NCI-H524 (cell line): Measurements from ENCODE around the gene AP1B1.

Source experiments
- DNase-seq, 2 experiments: peaks; one replicate each; lab custom pipeline; 2025; lab: John Stamatoyannopoulos, UW

AP1B1 gene

DNA sequence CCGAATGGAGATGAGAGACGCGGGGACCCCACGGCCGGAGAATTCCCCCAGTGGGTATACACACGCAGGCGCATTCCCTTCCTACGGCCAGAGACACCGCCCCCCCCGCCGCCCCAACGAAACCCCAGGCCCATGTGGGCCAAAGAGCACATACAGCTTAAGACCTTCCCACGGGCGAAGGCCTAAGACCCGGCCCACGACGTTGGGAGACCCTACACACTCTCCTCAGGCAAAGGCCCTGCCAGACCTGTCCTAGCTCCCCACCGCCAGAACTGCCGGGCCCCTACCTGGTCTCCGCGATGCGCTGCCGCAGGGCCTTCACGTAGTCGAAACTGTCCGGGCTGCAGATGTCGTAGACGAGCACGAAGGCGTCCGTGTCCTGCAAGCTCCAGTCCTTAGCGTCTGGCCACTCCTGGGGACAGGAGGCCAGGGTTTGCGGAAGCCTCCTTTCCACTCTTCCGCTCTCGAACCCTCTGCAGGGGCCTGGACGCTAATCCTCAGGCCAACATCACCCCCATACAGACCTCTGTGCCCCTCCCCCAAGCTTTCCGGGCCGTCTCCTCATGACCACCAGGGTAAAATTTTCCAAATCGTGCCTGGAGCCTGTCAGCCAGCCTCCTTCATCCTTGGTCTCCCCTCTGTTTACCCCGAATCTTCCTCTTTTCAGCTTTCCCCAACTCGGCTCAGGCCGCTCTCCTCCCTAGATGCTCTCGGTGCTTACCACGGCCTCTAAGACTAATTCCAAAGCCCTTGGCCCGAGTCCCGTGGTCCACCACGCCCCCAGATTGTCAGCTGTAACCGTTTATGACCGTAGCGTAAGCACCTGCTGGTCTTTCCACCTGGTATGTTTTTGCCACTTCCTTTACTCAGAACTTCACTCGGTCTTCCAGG is 74.5 kb downstream of the AP1B1 start:
- DNase-seq, result peak in 1 of 2 experiments; percentile 46

DNA sequence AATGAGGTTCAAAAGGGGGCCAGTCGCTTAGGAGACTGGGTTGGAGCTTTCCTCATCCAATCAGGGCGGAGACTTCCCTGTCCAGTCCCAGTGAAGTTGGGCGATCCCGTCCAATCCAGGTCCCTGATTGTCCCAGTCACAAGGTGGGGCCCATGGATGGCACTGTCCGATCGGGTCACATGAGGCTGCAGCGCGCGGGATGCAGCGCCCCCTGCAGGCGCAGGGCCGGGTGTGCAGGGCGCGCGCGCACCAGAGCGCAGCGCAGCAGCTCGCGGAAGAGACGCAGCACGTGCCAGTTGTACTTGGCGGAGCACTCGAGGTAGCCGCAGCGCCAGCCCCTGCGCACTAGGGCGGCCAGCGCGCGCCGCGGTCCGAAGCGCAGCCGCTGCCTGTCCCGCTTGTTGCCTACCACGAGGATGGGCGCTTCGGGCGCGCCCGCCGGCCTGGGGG is 75.2 kb downstream of the AP1B1 start:
- peak; percentile 29 to 67 for DNase-seq

DNA sequence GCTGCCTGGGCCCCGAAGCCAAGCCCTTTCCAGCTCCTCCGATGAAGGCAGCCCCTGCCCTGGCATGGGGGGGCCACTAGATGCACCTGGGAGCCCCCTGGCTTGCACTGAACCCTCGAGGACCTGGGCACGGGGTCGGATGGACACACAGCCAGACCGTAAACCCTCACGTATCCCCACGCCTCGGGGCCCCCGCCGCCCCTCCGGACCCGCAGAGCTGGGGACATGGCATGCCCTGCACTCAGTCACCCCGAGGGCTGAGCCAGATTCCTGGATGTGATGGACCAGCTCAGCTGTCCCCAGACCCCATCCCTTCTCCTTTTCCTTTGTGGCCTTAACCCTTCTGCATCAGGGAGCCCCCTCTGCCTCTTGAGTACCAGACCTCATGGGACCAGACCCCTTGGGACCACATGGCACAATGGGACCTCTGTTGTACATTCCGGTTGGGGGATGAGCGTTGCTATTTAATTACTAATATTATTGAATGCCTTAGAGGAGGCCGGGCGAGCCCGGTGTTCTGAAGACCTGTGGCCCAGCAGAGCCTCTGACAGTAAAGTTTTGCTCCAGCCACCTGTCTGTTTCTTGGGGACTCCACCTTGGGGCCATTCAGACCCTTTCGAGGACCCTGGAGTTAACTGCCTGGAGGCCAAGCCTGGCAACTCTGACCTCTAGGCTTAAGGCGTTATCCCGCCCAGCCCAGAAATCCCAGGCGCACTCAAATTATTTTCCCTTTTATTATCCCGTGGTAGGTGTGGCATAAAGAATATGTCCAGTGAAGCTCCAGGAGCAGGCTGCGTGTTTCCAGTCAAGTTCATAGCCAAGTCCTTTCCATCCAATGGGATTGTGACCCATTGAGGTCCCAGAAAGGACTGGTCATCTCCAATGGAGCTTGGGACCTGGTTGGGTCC is 75.9 kb downstream of the AP1B1 start:
- DNase-seq, result no peak

DNA sequence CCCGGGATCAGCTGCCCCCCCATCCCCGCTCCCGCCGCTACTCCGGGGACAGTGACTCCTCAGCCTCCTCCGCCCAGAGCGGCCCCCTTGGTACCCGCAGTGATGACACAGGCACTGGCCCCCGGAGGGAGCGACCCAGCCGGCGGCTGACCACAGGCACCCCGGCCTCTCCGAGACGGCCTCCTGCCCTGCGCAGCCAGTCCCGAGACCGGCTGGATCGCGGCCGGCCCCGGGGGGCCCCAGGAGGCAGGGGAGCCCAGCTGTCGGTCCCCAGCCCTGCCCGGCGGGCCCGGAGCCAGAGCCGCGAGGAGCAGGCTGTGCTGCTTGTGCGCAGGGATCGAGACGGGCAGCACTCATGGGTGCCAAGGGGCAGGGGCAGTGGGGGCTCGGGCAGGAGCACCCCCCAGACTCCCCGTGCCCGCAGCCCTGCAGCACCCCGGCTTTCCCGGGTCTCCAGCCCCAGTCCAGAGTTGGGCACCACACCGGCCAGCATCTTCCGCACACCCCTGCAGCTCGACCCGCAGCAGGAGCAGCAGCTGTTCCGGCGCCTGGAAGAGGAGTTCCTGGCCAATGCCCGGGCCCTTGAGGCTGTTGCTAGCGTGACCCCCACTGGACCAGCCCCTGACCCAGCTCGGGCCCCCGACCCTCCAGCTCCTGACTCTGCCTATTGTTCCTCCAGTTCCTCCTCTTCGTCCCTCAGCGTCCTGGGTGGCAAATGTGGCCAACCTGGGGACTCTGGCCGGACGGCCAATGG is 76.7 kb downstream of the AP1B1 start:
- peak in 1 of 2 experiments; percentile 40 for DNase-seq

DNA sequence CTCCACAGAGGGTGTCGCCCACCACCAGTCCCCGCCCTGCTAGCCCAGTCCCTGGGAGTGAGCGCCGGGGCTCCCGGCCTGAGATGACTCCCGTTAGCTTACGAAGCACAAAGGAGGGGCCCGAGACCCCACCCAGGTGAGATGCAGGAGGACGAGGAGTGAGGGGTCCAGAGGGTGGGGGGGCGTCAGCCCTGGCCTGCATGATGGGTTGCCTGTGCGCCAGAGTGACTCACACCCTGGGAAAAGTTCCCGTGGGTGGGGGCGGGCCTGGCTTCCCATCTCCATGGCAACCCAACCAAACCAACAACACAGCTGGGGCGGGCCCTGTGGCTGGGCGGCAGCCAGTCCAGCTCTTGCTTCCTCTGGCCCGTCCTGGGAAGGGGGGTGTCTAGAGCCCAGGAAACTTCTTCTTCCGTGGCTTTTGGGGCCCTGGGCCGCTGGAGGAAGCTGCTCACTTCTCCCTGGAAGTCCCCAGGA is 77.5 kb downstream of the AP1B1 start:
- peak; percentile 26 to 67 for DNase-seq

DNA sequence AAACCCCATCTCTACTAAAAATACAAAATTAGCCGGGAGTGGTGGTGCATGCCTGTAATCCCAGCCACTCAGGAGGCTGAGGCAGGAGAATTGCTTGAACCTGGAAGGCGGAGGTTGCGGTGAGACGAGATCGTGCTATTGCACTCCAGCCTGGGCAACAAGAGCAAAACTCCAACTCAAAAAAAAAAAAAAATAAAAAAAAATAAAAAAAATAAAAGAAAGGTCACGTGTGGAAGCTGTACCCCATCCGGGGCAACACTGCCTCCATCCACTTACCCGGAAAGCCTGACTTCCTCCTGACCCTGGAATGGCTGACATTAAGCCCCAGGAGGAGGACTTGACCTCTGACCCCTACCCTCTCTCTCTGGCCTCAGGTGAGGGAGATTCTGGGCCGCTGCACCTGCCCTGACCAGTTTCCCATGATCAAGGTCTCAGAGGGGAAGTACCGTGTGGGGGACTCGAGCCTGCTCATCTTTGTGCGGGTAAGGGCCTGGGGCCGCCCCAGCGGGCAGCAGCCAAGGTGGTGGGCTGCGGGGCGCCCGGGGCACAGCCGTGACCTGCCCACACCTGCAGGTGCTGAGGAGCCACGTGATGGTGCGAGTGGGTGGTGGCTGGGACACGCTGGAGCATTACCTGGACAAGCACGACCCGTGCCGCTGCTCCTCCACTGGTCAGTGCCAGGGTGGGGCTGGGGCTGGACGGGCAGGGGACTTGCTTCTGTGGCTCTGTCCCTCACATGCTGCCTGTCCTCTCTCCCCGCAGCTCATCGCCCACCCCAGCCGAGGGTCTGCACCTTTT is 78.1 kb downstream of the AP1B1 start:
- DNase-seq, result no peak

DNA sequence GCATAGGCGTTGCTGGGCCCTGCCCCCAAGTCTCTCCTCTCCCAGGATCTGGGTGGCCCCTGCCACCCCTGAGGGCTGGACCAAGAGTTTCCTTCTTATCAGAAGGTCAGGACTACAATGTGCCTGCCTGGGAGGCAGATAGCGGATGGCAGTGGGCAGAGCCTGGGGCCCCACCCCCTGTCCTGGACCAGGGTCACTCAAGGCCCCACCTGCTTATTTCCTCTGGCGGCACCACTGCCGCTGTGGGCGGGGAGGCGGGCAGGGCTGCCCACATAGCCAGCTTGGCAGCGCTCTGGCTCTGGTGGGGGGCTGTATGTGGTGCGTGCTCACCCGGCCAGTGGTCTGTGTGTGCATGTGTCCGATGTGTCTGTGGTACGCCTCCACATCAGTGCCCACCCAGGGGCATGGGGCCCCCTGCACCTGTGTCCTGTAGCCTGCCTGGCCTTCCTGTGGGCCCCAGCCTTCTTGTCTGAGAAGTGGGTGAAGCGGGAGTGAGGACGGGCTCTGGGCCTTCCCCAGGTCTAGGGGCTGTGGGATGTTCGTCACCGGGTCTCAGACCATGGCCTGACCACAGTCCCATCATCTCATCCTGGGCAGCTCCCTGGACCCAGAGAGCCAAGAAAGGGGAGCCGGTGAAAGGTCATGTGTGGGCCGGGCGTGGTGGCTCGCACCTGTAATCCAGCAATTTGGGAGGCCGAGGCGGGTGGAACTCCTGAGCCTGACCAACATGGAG is 78.9 kb downstream of the AP1B1 start:
- no peak for DNase-seq

DNA sequence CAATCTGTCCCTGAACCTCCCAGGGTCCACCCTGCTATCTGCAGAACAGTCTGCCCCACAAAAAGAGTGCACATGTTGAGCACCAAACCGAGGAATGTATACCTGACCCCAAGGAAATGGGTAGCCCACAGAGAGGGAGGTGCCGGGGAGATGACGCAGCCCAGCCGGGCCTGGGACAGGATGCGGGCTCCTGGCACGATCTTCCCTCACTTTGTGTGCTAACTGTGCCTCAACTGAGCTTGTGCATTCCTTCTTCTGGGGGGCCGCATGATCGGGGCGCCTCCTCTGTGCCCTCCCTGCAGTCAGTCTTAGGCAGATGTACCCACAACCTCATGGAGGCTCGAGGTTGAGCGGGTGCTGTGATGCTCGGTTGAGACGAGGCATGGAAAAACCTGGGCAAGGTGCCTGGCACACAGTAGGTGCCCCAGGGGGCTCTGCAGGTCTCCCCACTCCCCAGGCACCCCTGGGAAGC is 79.5 kb downstream of the AP1B1 start:
- DNase-seq, result no peak

DNA sequence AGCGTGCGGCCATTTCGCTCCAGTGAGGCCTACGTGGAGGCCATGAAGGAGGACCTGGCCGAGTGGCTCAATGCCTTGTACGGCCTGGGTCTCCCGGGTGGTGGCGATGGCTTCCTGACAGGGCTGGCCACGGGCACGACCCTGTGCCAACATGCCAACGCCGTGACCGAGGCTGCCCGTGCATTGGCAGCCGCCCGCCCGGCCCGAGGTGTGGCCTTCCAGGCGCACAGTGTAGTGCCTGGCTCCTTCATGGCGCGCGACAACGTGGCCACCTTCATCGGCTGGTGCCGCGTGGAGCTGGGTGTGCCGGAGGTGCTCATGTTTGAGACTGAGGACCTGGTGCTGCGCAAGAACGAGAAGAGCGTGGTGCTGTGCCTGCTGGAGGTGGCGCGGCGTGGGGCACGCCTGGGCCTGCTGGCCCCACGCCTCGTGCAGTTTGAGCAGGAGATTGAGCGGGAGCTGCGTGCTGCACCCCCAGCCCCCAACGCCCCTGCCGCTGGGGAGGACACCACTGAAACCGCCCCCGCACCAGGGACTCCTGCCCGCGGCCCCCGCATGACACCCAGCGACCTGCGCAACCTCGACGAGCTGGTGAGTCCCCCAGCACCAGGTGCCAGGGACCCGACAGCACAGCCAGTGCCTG is 80.1 kb downstream of the AP1B1 start:
- DNase-seq, result no peak

DNA sequence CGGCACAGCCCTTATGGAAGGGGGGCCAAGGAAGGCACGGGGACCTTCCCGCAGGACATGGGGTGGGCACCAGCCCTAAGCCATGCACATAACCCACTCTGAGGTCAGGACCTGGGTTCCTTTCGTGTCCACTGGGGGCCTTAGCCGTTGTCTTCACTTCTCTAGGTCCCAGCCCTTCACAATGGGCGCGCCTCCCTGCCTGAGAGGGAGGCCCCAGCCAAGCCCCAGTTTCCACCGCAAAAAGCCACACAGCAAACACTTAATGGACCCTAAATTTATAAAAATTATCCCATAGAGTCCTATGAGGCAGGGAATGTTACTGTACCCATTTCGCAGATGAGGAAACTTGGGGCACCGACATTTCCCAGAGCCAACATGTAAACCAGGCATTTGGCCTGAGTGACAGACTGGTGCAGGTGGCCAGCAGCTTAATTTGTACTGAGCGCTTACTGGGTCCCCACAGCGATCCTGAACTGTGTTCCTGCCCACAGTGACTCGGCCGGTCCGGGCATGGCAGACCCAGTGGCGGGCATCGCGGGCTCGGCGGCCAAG is 80.7 kb downstream of the AP1B1 start:
- no peak for DNase-seq

DNA sequence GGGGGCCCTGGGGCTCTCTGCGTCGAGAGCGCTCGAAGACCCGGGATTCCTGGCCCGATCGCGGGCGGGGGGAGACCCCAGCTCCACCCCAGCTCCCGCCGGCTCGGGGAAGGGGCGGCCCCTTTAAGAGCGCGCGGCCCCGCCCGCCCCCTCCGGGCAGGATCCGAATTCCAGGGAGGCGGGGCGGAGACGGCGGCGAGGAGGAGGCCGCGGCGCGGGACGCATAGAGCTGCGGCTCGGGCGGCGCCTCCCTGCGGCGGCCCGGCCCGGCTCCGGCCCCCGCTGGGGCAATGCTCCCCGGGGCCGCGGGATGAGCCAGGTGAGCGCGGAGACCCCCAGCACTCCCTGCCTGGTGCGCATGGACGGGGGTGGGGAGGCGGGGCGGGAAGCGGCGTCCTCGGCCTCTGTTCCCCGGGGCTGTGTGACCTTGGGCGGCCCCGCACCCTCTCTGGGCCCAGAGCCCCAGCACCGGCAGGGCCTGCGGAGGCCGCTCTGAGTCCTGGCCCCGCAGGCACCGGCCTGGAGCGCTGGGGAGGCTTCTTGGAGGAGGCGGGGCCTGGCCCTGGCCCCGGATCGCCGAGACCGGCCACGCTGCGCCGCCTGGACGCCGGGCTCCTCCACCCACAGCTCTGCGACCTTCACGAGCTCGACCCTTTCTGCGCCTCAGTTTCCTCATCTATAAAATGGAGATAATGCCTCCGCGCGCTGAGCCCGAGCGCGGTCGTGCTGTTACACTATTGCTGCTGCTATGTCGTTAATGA is 81.4 kb downstream of the AP1B1 start:
- peak; percentile 41 to 66 for DNase-seq

DNA sequence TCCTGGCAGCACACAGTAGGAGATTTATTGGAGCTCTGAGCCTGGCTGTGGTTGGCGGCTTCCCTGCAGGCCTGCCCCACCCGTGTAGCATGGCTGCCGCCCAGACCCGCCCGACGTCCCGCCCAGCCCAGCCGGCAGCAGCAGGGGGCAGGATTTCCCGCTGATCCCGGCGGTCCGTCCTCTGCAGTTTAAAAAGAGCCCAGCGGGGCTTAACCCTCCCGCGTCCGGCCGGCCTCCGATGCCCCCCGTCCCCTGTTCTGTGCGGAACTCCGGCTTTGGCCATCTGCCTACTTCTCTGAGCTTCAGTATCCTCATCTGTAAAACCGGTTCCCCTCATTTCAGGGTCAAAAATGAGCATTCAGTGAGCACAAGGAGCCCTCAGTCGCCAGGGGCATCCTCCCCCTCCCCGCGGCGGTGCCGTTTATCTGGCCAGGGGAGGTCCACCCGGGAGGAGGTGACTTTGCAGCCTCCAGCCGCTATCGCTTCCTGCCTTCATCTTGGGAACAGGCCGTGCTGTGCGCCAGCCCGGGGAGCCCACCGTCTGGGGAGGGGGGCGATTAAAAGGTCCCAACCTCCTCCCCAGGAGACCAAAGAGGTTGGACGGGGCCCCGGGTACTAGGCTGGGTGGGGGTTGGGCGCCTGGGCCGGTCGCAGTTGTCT is 82.1 kb downstream of the AP1B1 start, which contains the start of gene GAS2L1:
Gene GAS2L1, plus strand, starts transcription at position 476 of the 660 bp plus-strand sequence. CDS start 1,456 bp downstream, outside the sequence.
- DNase-seq, result peak; percentile 68 to 73

DNA sequence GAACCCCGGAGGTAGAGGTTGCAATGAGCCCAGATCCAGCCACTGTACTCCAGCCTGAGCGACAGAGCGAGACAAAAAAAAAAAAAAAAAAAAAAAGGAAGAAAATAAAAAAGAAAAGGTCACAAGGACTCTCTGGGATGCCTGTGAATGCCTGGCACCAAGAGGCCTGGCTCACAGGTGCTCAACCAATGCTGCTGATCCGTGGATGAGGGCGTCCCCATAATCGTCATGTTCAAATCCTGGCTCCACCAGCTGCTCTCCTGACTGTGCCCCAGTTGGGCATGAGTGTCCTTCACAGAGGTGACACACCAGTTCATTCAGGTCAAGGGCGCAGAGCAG is 82.6 kb downstream of the AP1B1 start:
- DNase-seq, result peak in 1 of 2 experiments; percentile 55

DNA sequence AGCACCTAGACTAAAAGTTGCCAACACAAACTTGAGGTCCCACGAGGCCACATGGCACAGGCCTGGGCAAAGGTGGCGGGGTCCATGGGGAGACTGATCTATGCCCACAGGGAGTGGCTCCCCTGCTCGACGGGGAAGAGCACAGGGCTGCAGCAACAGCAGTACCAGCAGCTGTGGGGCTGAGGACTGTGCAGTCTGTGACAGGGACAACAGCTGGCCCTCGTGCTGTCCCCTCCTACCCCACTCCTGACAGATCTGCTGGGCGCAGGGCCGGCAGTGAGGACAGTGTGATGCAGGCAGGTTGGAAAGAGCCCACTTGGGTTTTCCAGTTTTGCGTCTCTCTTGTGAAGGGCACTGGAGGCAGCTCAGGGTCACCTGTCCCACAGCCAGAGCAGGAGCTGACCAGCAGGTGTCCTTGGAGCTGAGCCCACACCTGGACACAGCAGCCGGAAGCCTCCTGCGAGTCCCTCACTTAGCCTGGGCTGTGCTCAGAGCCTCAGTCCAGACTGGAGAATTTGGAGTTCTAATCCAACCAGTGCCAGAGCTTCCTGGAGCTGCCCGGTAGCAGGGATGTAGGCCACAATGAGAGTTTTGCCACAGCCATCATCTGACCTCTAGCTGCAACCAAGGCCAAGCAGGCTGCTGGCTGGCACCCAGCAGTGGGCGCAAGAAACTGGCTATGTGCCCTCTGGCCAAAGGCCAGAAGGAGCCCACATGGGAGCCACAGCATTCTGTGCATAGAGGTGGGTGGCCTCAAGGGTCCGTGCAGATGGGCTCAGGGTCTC is 85.5 kb downstream of the AP1B1 start:
- DNase-seq, result peak; percentile 15 to 79

DNA sequence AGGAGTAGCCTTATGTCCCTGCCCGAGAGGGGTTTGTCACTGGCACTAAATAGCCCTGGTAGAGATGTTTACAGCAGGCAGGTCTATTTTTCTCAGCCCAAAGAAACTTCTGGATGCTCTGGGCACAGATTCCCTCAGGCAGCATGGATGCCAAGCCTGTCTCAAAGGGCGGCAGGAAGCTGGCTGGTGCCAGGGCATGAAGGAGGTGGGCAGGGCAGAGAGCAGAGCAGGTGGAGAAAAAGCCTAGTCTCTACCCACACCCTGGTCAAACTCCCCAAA is 86.0 kb downstream of the AP1B1 start:
- DNase-seq, result no peak

DNA sequence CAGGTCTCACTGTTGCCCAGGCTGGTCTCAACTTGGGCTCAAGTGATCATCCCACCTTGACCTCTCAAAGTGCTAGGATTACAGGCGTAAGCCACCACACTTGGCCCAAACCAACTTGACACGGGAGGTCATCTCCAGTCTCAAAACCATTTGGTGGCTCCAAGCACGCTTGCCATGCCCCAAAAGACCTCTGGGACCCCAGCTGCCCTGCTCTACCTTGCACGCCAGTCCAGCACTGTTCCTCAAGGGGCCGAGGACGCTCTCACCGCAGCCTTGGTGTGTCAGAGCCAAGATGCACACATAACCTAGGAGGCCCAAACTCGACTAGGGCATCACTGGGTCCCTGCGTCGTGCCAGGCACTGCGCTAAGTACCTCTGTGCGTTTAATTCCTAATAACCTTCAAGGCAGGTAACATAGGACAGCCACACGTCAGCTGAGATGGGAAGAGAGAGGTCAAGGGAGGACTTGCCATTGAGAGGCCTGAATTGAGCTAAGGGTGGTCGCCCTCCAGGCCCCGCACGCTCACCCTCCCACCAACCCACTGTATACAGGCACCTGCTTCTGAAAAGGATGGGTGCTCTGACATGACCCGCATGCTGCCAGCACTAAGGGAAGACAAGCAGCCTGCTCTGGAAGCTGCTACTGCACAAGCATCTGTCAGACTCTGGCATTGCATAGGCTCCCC is 86.5 kb downstream of the AP1B1 start:
- peak in 1 of 2 experiments; percentile 65 for DNase-seq
